ENCODE data around the gene STXBP5.
A peak's percentile ranks its signal among the peaks of the same experiment; 100 is the strongest.

The STXBP5 gene

GRCh38 chr6:147416622-147417021 lies 212.4 kb downstream of the STXBP5 start:
- Histone ChIP-seq H3K36me3 (ENCODE audit: control insufficient read depth, insufficient read depth, low read length) (no peaks in the 10 kb centered on the region), H3K9me3 (ENCODE audit: control insufficient read depth, insufficient read depth, low read depth, low read length) (no peaks in the 10 kb centered on the region; the same call in 1 of the 2 replicates), H3K4me1 (ENCODE audit: control insufficient read depth, insufficient read depth, low read length) (no peaks in the 10 kb centered on the region), H3K27me3 (ENCODE audit: control insufficient read depth, insufficient read depth, low read length) (no peaks in the 10 kb centered on the region), H3K27ac (ENCODE audit: low read depth, low read length) (no peak overlapping the region), H3K4me3 (ENCODE audit: low read depth, low read length) (no peak overlapping the region), H3K9ac (ENCODE audit: low read length) (no peak overlapping the region)

DNA sequence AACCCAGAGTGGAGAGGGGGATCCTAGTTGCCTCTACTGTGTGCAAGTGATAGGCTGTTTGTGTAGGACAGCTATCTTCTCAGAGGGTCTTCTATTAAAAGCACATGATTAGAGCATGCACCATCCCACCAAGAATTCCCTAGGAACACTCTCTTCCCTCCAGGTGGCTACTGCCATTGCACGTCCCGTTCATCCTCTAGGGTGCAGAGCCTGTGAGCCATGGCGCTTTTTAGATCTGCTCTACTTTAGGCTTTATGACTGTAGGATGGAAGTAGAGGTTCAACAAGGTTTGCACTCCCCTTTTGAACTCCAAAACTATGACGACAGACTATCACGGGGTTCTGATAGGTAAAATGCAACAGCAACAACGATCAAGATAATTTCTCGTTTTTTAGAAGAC lies 213.7 kb downstream of the STXBP5 start:
- Histone ChIP-seq H3K4me1 (ENCODE audit: control insufficient read depth, insufficient read depth, low read length) (peaks cover 6% of the 10 kb centered on the region), H3K9ac (ENCODE audit: low read length) (no peak overlapping the region), H3K27ac (ENCODE audit: low read depth, low read length) (no peak overlapping the region), H3K4me3 (ENCODE audit: low read depth, low read length) (no peak overlapping the region), H3K27me3 (ENCODE audit: control insufficient read depth, insufficient read depth, low read length) (no peaks in the 10 kb centered on the region), H3K36me3 (ENCODE audit: control insufficient read depth, insufficient read depth, low read length) (no peaks in the 10 kb centered on the region), H3K9me3 (ENCODE audit: control insufficient read depth, insufficient read depth, low read depth, low read length) (no peaks in the 10 kb centered on the region)

DNA sequence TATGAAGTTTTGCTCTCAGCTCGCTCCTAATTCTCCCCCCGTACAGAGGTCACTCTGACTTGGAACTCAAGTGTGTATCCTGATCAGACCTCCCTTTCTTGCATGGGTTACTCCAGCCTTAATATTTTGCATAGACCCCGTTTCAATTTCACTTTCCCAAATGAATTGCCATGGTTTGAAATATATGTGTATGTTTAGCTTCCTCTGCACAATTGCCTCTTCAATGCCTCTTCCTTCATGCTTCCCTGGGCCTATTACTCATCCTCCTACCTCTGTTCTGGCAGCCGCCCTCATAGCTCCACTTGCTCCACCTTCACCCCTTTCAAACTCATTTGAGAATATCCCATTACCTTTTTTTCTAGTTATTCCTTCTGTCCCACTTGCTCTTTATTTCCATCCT lies 214.3 kb downstream of the STXBP5 start:
- Histone ChIP-seq H3K4me3 (ENCODE audit: low read depth, low read length) (no peak overlapping the region), H3K4me1 (ENCODE audit: control insufficient read depth, insufficient read depth, low read length) (peaks cover 6% of the 10 kb centered on the region), H3K9me3 (ENCODE audit: control insufficient read depth, insufficient read depth, low read depth, low read length) (no peaks in the 10 kb centered on the region), H3K27me3 (ENCODE audit: control insufficient read depth, insufficient read depth, low read length) (no peaks in the 10 kb centered on the region), H3K36me3 (ENCODE audit: control insufficient read depth, insufficient read depth, low read length) (no peaks in the 10 kb centered on the region), H3K9ac (ENCODE audit: low read length) (no peak overlapping the region), H3K27ac (ENCODE audit: low read depth, low read length) (no peak overlapping the region)

DNA sequence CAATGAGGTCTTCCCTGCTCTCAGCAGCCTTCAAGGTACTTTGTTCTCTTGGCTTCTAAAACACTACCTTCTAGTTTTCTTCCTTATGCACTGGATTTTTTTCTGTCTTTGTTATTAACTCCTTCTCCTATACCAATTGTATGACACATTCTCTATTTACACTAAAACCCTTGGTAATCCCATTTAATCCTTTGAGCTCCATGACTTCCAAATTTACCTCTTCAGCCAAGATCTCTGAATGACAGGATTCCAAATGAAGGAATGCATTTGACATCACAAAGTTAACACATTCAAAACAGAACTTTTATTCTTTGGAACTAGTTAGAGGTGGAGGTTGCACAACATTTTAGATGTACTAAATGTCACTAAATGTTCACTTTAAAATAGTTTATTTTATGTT lies 217.7 kb downstream of the STXBP5 start:
- Histone ChIP-seq H3K9me3 (ENCODE audit: control insufficient read depth, insufficient read depth, low read depth, low read length) (no peaks in the 10 kb centered on the region), H3K27ac (ENCODE audit: low read depth, low read length) (no peak overlapping the region), H3K4me3 (ENCODE audit: low read depth, low read length) (no peak overlapping the region), H3K36me3 (ENCODE audit: control insufficient read depth, insufficient read depth, low read length) (no peaks in the 10 kb centered on the region), H3K9ac (ENCODE audit: low read length) (no peak overlapping the region), H3K27me3 (ENCODE audit: control insufficient read depth, insufficient read depth, low read length) (no peaks in the 10 kb centered on the region), H3K4me1 (ENCODE audit: control insufficient read depth, insufficient read depth, low read length) (peaks cover 6% of the 10 kb centered on the region)

DNA sequence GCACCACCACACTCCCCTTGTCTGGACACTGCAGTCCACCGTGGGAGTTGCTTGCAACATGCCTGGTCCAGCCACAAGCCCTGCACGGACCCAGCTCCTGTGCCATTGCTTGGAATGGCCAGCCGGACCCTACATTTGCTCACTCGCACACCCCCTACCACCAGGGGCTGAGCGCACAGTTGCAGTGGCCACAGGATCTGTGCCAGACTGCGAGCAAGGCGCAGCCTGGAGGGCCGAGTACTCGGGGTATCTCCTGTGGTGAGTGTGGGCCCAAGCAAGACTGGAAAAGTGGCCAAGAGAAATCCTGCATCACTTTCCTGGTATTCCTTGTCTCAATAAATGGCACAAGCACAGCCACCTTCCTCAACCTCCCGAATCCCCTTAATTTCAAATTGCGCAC lies 218.9 kb downstream of the STXBP5 start:
- H3K4me3 ChIP-seq (ENCODE audit: low read depth, low read length): no peak overlapping the region
- H3K4me1 ChIP-seq (ENCODE audit: control insufficient read depth, insufficient read depth, low read length): peaks cover 6% of the 10 kb centered on the region
- H3K27me3 ChIP-seq (ENCODE audit: control insufficient read depth, insufficient read depth, low read length): no peaks in the 10 kb centered on the region
- no peaks in the 10 kb centered on the region for H3K9me3 ChIP-seq (ENCODE audit: control insufficient read depth, insufficient read depth, low read depth, low read length)
- no peaks in the 10 kb centered on the region for H3K36me3 ChIP-seq (ENCODE audit: control insufficient read depth, insufficient read depth, low read length)
- H3K9ac ChIP-seq (ENCODE audit: low read length): no peak overlapping the region
- H3K27ac ChIP-seq (ENCODE audit: low read depth, low read length): no peak overlapping the region

- Histone ChIP-seq H3K27me3 (ENCODE audit: control insufficient read depth, insufficient read depth, low read length) (no peaks in the 10 kb centered on the region; the same call in 1 of the 2 replicates), H3K27ac (ENCODE audit: low read depth, low read length) (no peak overlapping the region), H3K4me3 (ENCODE audit: low read depth, low read length) (no peak overlapping the region), H3K4me1 (ENCODE audit: control insufficient read depth, insufficient read depth, low read length) (no peaks in the 10 kb centered on the region), H3K9me3 (ENCODE audit: control insufficient read depth, insufficient read depth, low read depth, low read length) (no peaks in the 10 kb centered on the region), H3K9ac (ENCODE audit: low read length) (no peak overlapping the region), H3K36me3 (ENCODE audit: control insufficient read depth, insufficient read depth, low read length) (no peaks in the 10 kb centered on the region)
Observed at GRCh38 chr6:147429794-147430193, 225.6 kb downstream of the STXBP5 start.

- Histone ChIP-seq H3K4me3 (ENCODE audit: low read depth, low read length) (no peak overlapping the region), H3K27ac (ENCODE audit: low read depth, low read length) (no peak overlapping the region), H3K27me3 (ENCODE audit: control insufficient read depth, insufficient read depth, low read length) (peaks cover 6% of the 10 kb centered on the region; the same call in 1 of the 2 replicates), H3K4me1 (ENCODE audit: control insufficient read depth, insufficient read depth, low read length) (no peaks in the 10 kb centered on the region), H3K9me3 (ENCODE audit: control insufficient read depth, insufficient read depth, low read depth, low read length) (no peaks in the 10 kb centered on the region), H3K36me3 (ENCODE audit: control insufficient read depth, insufficient read depth, low read length) (no peaks in the 10 kb centered on the region), H3K9ac (ENCODE audit: low read length) (no peak overlapping the region)
Observed at GRCh38 chr6:147430811-147431210, 226.6 kb downstream of the STXBP5 start.

GRCh38 chr6:147434076-147434475 lies 229.9 kb downstream of the STXBP5 start:
- Histone ChIP-seq H3K27ac (ENCODE audit: low read depth, low read length) (no peak overlapping the region), H3K4me3 (ENCODE audit: low read depth, low read length) (no peak overlapping the region), H3K27me3 (ENCODE audit: control insufficient read depth, insufficient read depth, low read length) (peaks cover 19% of the 10 kb centered on the region), H3K36me3 (ENCODE audit: control insufficient read depth, insufficient read depth, low read length) (no peaks in the 10 kb centered on the region), H3K9ac (ENCODE audit: low read length) (no peak overlapping the region), H3K9me3 (ENCODE audit: control insufficient read depth, insufficient read depth, low read depth, low read length) (no peaks in the 10 kb centered on the region), H3K4me1 (ENCODE audit: control insufficient read depth, insufficient read depth, low read length) (peaks cover 16% of the 10 kb centered on the region)

- H3K27ac ChIP-seq (ENCODE audit: low read depth, low read length): no peak overlapping the region
- no peaks in the 10 kb centered on the region for H3K9me3 ChIP-seq (ENCODE audit: control insufficient read depth, insufficient read depth, low read depth, low read length)
- peaks cover 20% of the 10 kb centered on the region for H3K27me3 ChIP-seq (ENCODE audit: control insufficient read depth, insufficient read depth, low read length)
- no peaks in the 10 kb centered on the region for H3K36me3 ChIP-seq (ENCODE audit: control insufficient read depth, insufficient read depth, low read length)
- no peak overlapping the region for H3K4me3 ChIP-seq (ENCODE audit: low read depth, low read length)
- peaks cover 18% of the 10 kb centered on the region for H3K4me1 ChIP-seq (ENCODE audit: control insufficient read depth, insufficient read depth, low read length)
- H3K9ac ChIP-seq (ENCODE audit: low read length): no peak overlapping the region
Observed at GRCh38 chr6:147434516-147434915, 230.3 kb downstream of the STXBP5 start.

GRCh38 chr6:147437615-147438014 lies 233.4 kb downstream of the STXBP5 start:
- Histone ChIP-seq H3K9ac (ENCODE audit: low read length) (no peak overlapping the region), H3K27me3 (ENCODE audit: control insufficient read depth, insufficient read depth, low read length) (peaks cover 50% of the 10 kb centered on the region)

DNA sequence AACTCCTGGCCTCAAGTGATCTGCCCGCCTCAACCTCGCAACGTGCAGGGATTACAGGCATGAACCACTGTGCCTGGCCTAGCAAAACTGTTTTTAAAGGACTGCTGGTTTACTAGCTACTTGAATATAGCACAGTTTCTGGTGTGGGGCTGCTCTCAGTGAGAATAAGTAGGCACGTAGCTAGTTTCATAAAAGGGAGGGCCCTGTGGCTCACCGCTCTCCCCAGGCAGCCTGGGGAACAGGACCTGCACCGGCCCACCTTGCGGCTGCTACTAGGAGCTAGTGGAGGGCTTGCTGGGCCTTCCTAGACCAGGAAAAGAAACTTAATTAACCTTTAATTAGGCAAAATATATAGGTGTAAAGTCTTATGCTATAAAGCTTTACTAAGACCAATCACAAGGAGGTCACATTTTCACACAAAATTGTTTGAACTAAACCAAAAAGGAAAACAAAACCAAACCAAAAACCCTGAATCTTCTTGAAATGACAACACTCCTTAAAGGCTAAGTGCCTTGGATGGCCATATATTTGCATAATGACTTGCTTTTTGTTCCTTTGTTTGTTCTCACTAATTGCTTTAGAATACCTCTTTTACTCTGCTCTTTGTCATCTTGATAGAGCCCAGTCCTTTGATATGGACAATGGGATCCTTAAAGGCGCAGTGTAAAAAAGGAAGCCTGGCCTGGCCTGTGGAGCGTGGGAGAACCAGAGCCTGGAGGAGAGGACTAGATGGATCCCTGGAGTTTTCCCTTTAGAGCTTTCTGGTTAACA lies 234.7 kb downstream of the STXBP5 start:
- Histone ChIP-seq H3K4me3 (ENCODE audit: low read depth, low read length) (peak overlapping the region; percentile 40), H3K4me1 (ENCODE audit: control insufficient read depth, insufficient read depth, low read length) (peaks cover 29% of the 10 kb centered on the region), H3K27ac (ENCODE audit: low read depth, low read length) (peak overlapping the region; percentile 61; the same call in 1 of the 2 replicates), H3K9me3 (ENCODE audit: control insufficient read depth, insufficient read depth, low read depth, low read length) (no peaks in the 10 kb centered on the region; the same call in 1 of the 2 replicates), H3K27me3 (ENCODE audit: control insufficient read depth, insufficient read depth, low read length) (peaks cover 50% of the 10 kb centered on the region), H3K36me3 (ENCODE audit: control insufficient read depth, insufficient read depth, low read length) (no peaks in the 10 kb centered on the region), H3K9ac (ENCODE audit: low read length) (peak overlapping the region; percentile 72)

More at GRCh38 chr6:147437615-147438014, 233.4 kb downstream of the STXBP5 start:
- Histone ChIP-seq H3K9me3 (ENCODE audit: control insufficient read depth, insufficient read depth, low read depth, low read length) (no peaks in the 10 kb centered on the region; the same call in 1 of the 2 replicates), H3K27ac (ENCODE audit: low read depth, low read length) (no peak overlapping the region), H3K36me3 (ENCODE audit: control insufficient read depth, insufficient read depth, low read length) (no peaks in the 10 kb centered on the region), H3K4me1 (ENCODE audit: control insufficient read depth, insufficient read depth, low read length) (peaks cover 29% of the 10 kb centered on the region), H3K4me3 (ENCODE audit: low read depth, low read length) (no peak overlapping the region)
